Stimulated activated CD8-positive, alpha-beta memory T cell treated with anti-CD3 and anti-CD28 coated beads, Interleukin-2, amount 100 ng/mL, for 48 hours (primary cell): Measurements from ENCODE around the gene FOXE3.

Source experiments
- DNase-seq, 2 donors: peaks; one replicate each; pipeline ENCODE4 v3.0.0-alpha.2; 2020; ENCODE audit warnings: low read depth in 2 of 2

Gene FOXE3

GRCh38 chr1:47405697-47406096 is 10.4 kb upstream of the FOXE3 start:
- no peak for DNase-seq

GRCh38 chr1:47406966-47407365 is 9.1 kb upstream of the FOXE3 start:
- DNase-seq, result no peak

- DNase-seq, result no peak
Observed at GRCh38 chr1:47407481-47407880, 8.6 kb upstream of the FOXE3 start.

- no peak for DNase-seq
Observed at GRCh38 chr1:47409311-47410067, 6.6 kb upstream of the FOXE3 start.

- no peak for DNase-seq
Observed at GRCh38 chr1:47410068-47410455, 6.0 kb upstream of the FOXE3 start.

GRCh38 chr1:47411436-47411835 is 4.6 kb upstream of the FOXE3 start:
- DNase-seq, result no peak

- DNase-seq, result no peak
Observed at GRCh38 chr1:47412437-47412836, 3.6 kb upstream of the FOXE3 start.

- DNase-seq, result no peak
Observed at GRCh38 chr1:47416319-47417169, 459 bp downstream of the FOXE3 start.

- DNase-seq, result no peak
Observed at GRCh38 chr1:47417170-47418044, 1.3 kb downstream of the FOXE3 start.

GRCh38 chr1:47418122-47418521 is 2.0 kb downstream of the FOXE3 start:
- DNase-seq, result no peak

GRCh38 chr1:47418681-47419325 is 2.7 kb downstream of the FOXE3 start:
- DNase-seq, result no peak

GRCh38 chr1:47420547-47420946 is 4.5 kb downstream of the FOXE3 start:
- DNase-seq, result no peak

GRCh38 chr1:47423872-47424271 is 7.8 kb downstream of the FOXE3 start:
- no peak for DNase-seq

- DNase-seq, result no peak
Observed at GRCh38 chr1:47424336-47424982, 8.4 kb downstream of the FOXE3 start.

- no peak for DNase-seq
Observed at GRCh38 chr1:47431534-47431933, 15.4 kb downstream of the FOXE3 start.

GRCh38 chr1:47432071-47433036 is 16.3 kb downstream of the FOXE3 start:
- peak in 1 of 2 donors; percentile 46 for DNase-seq

- DNase-seq, result no peak
Observed at GRCh38 chr1:47433037-47433421, 16.9 kb downstream of the FOXE3 start.

- DNase-seq, result no peak
Observed at GRCh38 chr1:47433477-47434050, 17.5 kb downstream of the FOXE3 start.

GRCh38 chr1:47434051-47434842 is 18.2 kb downstream of the FOXE3 start:
- DNase-seq, result no peak
